T follicular helper cell (primary cell): Measurements from ENCODE around the gene ITCH.
"Not testable (repeated sequence)": the region's sequence is repeated elsewhere in the genome, so short reads cannot be mapped to it uniquely, and the experiment has no call there.

Experiments
- DNase-seq: peaks from one replicate; pipeline ENCODE4 v3.0.0-alpha.2; 2020; ENCODE audit warnings: low read depth

Gene ITCH

GRCh38 chr20:34510575-34510974, 147.5 kb downstream of the ITCH start:
- DNase-seq = no peak

GRCh38 chr20:34511891-34512265, 148.8 kb downstream of the ITCH start:
- no peak for DNase-seq

DNA sequence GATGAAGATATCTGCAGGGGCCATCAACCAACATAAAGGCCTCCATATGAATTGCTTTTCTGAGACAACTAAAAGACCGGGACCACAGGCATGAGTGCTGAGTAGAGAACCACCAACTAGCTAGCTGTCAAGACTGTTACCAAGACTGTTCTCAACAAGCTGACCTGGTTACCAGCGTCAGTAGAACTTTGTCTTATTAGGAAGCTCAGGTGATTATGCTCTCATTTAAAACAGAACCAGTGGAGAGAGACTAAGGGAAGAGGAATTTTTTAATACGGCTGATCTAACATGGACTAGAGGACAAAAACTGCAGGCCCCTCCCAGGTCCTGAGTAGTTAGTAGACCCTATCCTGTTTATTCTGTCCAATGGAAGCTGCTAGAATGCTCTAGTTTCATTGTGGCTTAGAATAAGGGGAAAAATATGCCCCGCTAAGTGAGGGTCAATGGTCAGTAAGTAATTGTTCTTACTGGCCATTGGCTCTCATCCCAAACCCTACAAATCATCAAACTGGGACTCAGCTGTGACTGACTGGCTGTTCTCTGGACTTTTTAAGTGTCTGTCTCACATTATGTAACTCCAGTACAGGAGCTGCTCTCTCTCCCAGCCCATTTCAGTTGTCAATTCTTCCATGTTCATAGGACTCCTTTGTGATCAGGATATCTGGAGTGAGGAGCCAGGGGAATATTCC, 149.3 kb downstream of the ITCH start:
- DNase-seq = no peak

DNA sequence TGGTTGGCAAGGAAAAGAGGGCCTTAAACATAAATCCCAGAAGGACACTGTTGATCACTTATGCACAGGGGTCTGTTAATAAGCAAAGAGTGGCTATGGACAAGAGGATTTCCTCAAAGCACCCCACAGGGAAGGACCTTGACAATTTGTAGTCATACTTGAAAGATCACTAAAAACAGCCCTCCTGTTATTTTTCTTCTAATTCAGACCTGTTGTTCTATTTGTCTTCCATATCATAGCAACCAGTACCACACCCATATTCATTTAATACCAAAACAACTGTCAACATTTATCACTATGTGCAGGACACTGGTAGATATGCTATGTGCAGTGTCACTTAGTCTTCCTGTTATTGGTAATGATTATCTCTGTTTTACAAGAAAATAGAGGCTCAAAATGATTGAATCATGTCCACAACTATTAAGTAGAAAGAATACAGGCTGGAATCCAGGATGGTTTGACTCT, 149.9 kb downstream of the ITCH start:
- DNase-seq = no peak

DNA sequence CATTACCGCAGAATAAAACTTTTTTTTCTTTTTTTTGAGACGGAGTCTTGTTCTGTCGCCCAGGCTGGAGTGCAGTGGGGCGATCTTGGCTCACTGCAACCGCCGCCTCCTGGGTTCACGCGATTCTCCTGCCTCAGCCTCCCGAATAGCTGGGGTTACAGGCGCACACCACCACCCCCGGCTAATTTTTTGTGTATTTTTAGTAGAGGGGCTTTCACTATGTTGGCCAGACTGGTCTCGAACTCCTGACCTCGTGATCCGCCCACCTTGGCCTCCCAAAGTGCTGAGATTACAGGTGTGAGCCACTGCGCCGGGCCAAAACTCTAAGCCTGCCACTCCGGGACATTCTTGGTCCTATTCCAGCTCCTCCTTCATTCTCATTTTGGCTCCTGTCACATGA, 151.0 kb downstream of the ITCH start:
- not testable (repeated sequence) for DNase-seq

DNA sequence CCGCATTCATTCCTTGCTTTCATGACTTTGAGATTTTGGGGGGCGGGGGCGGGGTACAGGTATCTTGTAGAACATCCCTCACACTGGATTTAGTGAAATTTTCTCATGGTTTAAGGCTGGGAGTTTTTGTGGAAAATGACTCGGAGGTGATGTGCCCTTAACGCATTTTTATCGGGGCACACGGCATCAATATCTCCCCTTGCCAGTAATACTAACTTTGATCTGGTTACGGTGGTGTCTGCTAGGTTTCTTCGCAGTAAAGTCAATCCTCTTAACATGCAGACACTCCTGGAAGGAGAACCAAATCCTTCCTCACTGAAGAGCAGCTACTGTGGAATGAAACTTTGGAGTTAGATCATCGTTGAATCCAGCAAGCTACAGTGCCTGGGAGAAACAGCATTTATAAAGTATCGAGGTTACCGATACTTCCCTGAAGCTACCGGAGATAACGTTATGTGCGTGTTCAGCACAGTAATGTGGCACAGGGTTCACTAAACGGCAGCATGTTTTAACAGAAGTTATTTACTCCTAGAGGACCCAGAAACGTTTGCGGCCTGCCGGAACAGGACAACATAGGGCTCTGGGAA, 151.9 kb downstream of the ITCH start:
- DNase-seq = no peak

DNA sequence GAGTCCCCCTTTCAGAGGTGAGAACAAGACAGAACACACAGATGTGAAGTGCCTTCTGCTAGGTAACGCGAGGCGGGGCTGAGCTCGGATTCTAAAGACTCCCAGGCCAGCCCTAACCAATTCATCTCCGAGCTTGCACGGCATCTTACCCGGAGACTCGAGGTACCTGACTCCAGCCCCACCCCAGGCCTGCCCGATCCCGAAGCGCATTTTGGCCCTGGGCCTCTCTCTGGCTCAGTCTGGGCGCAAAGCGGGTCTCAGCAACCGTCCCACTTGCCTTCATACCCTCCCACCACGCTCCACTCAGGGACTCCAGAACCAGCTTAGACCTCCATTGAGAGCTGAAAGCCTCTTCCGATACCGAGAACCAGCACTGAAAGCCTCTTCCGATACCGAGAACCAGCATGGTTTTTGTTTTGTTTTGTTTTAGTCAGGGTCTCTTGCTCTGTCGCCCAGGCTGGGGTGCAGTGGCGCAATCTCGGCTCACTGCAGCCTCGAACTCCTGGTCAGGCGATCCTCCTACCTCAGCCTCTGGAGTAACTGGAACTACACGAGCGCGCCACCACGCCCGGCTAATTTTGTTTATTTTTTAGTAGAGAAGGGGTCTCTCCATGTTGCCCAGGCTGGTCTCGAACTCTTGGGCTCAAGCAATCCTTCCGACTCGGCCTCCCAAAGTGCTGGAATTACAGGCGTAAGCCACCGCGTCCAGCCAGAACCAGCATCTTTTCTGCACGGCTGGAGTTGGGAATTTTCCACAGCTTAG, 152.6 kb downstream of the ITCH start:
- DNase-seq = peak; percentile 56

DNA sequence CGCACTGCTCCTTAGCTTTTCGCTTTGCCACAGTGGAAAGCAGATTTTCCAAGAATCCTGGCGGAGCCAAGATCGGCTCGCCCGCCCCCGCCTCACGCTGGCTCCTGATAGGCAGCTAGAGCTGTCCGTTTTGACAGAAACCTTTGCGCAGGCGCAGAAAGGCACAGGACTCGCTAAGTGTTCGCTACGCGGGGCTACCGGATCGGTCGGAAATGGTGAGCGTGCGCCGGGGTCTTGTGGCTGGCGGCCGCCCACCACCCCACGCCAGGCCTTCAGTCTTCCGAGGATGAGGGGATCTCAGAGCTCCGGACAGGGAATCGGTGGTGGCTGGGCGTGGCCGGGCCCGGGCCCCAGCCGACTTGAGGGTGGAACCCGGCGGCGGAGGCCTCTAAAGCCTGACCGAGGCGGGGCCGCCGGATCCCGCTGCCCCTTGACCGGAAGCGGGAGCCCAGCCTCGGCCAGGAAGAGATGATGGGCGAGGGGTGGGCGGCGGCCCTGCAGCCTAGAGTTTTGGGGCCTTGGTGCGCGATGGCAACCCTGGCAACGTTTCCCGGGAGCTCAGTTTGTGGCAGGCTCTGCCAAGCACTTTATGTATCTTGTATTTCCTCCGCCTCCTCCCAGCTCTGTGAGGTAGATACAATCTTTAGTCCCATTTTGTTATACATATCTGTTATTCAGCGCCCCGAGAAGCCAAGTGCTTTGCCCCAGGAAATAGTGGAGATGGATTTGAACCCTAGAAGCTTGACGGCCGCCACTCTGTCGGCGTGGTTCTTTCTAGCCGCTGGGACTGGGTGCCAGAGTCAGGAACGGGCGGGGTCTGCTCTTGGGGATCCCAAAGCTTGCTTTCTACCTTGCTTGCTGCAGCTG, 153.4 kb downstream of the ITCH start, which contains the start of gene DYNLRB1:
DYNLRB1 (plus strand) TSS at position 176 of the 867 bp plus-strand sequence; CDS start at position 213, 37 bp downstream.
- DNase-seq = peak; percentile 92

DNA sequence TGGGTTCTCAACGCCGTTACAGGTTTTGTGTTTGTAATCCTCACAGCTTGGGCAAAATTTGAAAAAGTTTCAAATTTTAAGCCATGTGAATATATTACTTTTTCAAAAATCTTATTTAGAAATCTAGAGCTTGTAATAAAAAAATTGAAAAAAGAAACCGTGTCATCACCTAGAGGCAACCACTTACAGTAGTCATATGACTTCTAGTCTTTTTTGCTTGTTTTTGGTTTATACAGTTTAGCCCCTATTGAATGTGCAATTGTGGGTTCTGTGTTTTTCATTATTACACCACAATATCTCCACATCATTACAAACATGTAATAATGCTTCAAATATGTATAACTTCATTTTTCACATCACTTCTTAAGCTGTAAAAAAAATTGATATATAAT, 154.0 kb downstream of the ITCH start:
- no peak for DNase-seq

DNA sequence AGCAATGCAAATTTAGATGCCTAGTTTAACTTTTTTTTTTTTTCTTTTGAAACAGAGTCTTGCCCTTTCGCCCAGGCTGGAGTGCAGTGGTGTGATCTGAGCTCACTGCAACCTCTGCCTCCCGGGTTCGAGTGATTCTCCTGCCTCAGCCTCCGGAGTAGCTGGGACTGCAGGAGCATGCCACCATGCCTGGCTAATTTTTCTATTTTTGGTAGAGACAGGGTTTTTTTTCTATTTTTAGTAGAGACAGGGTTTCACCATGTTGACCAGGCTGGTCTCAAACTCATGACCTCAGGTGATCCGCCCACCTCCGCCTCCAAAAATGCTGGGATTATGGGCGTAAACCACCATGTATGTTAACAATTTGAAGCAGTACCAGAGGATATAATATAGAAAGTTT, 155.8 kb downstream of the ITCH start:
- not testable (repeated sequence) for DNase-seq

DNA sequence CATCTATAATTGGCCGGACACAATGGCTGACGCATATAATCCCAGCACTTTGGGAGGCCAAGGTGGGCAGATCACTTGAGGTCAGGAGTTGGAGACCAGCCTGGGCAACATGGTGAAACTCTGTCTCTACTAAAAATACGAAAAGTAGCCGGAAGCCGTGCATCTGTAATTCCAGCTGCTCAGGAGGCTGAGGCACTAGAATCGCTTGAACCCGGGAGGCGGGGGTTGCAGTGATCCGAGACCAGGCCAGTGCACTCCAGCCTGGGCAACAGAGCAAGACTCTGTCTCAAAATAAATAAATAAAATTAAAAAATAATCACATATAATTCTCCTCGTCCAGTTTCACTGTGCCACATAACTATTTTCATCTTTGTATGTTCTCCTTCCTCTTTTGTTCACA, 156.8 kb downstream of the ITCH start:
- not testable (repeated sequence) for DNase-seq

DNA sequence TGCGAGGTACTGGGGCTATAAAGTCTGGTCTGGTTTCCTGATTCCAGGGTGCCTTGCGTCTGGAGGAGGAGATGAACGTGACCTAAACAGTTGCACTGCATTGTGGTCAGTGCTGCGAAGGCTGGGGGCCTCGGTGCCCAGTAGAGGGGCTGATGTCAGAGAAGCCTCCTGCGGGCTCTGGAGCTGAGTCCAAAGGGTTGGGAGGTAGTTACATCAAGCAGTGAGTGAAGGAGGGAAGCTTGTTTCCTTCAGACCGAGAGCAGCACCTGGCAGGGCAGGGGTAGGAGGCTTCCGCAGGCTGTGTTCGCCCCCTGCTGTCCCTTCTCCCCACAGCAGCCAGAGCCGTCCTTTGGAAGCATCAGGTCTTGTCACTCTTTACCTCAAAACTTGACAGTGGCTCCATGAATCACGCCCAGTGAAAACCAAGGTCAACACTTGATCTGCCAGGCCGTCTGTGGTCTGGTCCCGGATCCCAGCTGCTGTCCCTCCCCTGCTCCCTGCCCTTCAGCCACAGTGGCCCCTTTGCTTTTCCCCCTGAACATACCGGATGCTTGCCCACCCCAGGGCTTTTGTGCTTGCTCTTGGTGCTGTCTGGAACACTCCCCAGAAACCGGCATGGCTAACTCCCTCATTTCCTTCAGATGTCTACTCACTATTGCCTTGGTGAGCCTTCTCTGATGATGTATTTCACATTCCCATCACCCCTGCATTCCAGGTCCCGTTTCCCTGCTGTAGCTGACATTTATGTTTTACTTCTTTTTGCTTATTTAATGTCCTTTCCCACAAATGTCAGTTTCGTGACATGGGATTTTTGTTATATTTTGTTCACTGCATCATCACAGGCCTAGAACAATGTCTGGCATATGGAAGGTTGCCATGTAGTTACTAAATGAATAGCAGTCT, 160.1 kb downstream of the ITCH start:
- DNase-seq = no peak

GRCh38 chr20:34524426-34524825, 161.4 kb downstream of the ITCH start:
- DNase-seq = no peak

GRCh38 chr20:34525342-34525708, 162.3 kb downstream of the ITCH start:
- no peak for DNase-seq

DNA sequence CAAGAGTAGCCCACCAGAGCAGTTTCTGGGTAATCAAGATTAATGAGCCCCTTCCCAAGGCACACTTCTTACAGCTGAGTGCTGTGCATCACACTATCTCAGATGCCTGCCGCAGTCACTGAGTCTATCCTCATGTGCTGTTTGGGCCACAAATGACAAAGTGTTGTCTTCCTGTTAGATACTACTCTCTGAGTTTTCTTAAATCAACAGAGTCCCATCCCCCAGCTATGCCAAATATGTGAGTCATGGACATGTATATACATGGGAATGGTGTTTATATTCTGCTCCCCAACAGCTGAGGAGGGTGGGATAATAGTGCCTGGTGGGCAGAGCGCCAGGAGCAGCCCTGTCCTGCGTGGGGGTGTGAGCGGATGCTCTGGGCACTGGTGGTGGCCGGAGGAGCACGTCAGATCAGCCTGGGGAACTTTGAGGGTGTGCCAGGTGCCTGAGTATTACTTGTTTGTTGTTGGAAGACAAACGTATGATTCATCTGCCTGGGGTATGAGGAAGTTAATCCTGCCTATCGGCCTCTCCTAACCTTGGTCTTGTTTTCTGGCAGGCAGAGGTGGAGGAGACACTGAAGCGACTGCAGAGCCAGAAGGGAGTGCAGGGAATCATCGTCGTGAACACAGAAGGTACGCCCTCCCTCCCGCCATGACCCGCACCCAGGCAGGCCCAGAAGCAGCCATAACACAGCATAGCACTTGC, 162.8 kb downstream of the ITCH start:
- DNase-seq = no peak

DNA sequence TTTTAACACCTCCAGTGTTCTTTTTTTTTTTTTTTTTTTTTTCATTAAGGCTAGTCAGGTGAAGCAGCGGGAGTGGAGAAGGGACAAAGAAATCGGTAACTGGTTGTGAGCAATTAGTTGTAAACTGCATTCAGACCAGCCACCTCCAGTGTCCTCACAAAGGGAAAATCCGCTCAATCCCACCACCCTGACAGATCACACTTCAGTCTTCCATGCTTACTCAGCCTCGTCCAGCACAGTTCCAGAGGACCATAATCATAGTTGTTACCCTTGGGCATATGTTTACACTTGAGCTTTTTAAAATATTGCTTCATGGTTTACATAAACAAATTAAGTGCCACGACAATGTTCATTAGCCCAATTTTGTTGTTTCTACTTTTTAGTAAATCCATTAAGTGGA, 163.4 kb downstream of the ITCH start:
- no peak for DNase-seq

- no peak for DNase-seq
Observed at GRCh38 chr20:34527016-34527415, 163.9 kb downstream of the ITCH start.

GRCh38 chr20:34528921-34529297, 165.8 kb downstream of the ITCH start:
- DNase-seq = no peak

DNA sequence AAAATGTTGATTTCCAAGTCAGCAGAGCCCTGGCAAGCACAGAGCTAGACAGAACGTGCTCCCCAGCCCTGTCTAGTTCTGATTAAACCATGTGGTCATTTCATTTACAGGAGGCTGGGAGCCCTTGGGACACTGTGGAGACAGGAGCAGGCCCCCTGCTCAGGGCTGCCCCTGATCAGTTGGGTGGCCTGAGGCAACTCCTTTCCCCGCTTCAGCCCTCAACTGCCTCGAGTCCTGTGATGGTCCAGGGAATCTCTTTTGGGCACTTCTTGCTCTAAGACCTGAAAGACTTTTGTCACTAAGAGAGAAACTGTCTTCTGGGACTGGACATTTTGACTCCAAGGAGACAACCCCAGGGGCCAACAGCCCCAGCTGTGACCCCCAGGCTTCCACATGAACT, 166.7 kb downstream of the ITCH start:
- DNase-seq = no peak

DNA sequence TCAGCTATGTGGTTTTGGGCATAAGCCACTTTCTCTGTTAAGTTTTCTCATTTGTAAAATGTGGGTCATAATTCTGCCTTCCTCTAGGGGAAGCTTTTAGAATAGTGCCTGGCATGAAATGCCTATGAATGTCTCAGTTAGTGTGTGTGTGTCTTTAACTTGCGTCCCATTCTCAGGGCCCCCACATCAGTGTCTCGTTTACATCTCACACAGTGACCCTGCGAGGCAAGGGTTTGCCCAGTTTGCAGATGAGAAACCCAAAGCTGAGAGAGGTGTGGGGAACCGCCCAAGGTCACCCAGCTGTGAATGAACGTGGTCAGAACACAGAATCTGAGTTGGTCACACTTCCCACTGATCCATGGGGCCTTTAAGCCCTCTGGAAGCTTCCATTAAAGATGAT, 167.3 kb downstream of the ITCH start:
- DNase-seq = no peak
